Hepatocyte (in vitro differentiated cells): ENCODE data around the gene SLC7A14. TPM values are rescaled to one million over a fixed set of nuclear protein-coding genes. Genes with fewer than 3 reads are reported as not detected.

Experiments
- DNase-seq: peaks from one replicate; pipeline ENCODE4 v3.0.0-alpha.2; 2016; ENCODE audit warnings: low spot score
- H2AFZ ChIP-seq: fragments of 200-600 bp; sonication (generic); 2 replicates; pipeline ENCODE4 v1.6.0; 2016; ENCODE audit warnings: antibody characterized with exemption, mild to moderate bottlenecking
- H3K27ac ChIP-seq: fragments of 200-600 bp; sonication (generic); 2 replicates; pipeline ENCODE4 v1.5.1; 2016; ENCODE audit warnings: mild to moderate bottlenecking
- H3K27me3 ChIP-seq: fragments of 200-600 bp; sonication (generic); 2 replicates; pipeline ENCODE4 v1.6.1; 2016
- H3K36me3 ChIP-seq: fragments of 200-600 bp; sonication (generic); replicated peaks from 2 replicates; pipeline ENCODE4 v1.5.1; 2016; ENCODE audit warnings: low read depth; ENCODE audit not compliant: insufficient read depth
- H3K4me1 ChIP-seq: fragments of 200-600 bp; sonication (generic); 2 replicates; pipeline ENCODE4 v1.5.1; 2016; ENCODE audit warnings: mild to moderate bottlenecking, moderate library complexity; ENCODE audit not compliant: insufficient read depth
- H3K4me2 ChIP-seq: fragments of 200-600 bp; sonication (generic); 2 replicates; pipeline ENCODE4 v1.6.0; 2016
- H3K4me3 ChIP-seq: fragments of 200-600 bp; sonication (generic); 2 replicates; pipeline ENCODE4 v1.5.1; 2016; ENCODE audit warnings: mild to moderate bottlenecking
- H3K79me2 ChIP-seq: fragments of 200-600 bp; sonication (generic); 2 replicates; pipeline ENCODE4 v1.6.0; 2017; ENCODE audit warnings: mild to moderate bottlenecking
- H3K9me2 ChIP-seq: fragments of 200-600 bp; sonication (generic); replicated peaks from 2 replicates; pipeline ENCODE4 v1.6.0; 2017; ENCODE audit warnings: mild to moderate bottlenecking; ENCODE audit not compliant: insufficient read depth
- H3K9me3 ChIP-seq: fragments of 200-600 bp; sonication (generic); 2 replicates; pipeline ENCODE4 v1.5.1; 2016; ENCODE audit warnings: low read depth, mild to moderate bottlenecking
- H4K20me1 ChIP-seq: fragments of 200-600 bp; sonication (generic); 2 replicates; pipeline ENCODE4 v1.6.0; 2016; ENCODE audit warnings: mild to moderate bottlenecking; ENCODE audit not compliant: insufficient read depth, poor library complexity, severe bottlenecking
- CTCF ChIP-seq: fragments of 200-600 bp; sonication (generic); IDR thresholded peaks from 2 replicates; pipeline ENCODE4 v1.5.1; 2016; ENCODE audit warnings: antibody characterized with exemption, mild to moderate bottlenecking; ENCODE audit not compliant: poor library complexity
- EZH2 ChIP-seq: fragments of 200-600 bp; sonication (generic); IDR thresholded peaks from 2 replicates; pipeline ENCODE4 v1.6.1; 2016; ENCODE audit warnings: antibody characterized with exemption, mild to moderate bottlenecking, borderline replicate concordance
- EZH2phosphoT487 ChIP-seq: fragments of 200-600 bp; sonication (generic); IDR thresholded peaks from one replicate; pipeline ENCODE4 v1.6.1; 2018; ENCODE audit warnings: antibody characterized with exemption, mild to moderate bottlenecking, low read depth, moderate library complexity; ENCODE audit not compliant: unreplicated experiment, severe bottlenecking
- WGBS: methylation state at CpG from one replicate; pipeline ENCODE4 v1.1.6; 2016; ENCODE audit warnings: low lambda C conversion rate; ENCODE audit errors: missing lambda C conversion rate; 5-methylcytosine and 5-hydroxymethylcytosine counted together
- polyA plus RNA-seq: library from polyadenylated mRNA; unstranded; fragments of >200 nt; fragmentation: Nextera tagmentation; extraction: Ambion mirVana; gene quantifications from 2 replicates; pipeline ENCODE4 v1.2.1, GENCODE V29; 2016
- total RNA-seq: library from RNA; depleted of rRNA; stranded (reverse); fragments of >200 nt; gene quantifications from 2 replicates; pipeline ENCODE4 v1.2.3, GENCODE V29; 2014

Gene SLC7A14
- total and polyA plus RNA-seq, 2 experiments from 2014 or later = 0.10 TPM; not detected in 1

- TF ChIP-seq CTCF (no peak), EZH2phosphoT487 (no peak), EZH2 (no peak)
- H3K27ac ChIP-seq = no peak overlapping the region
- H2AFZ ChIP-seq = no peak overlapping the region
- H4K20me1 ChIP-seq = no peaks in the 10 kb centered on the region
- H3K4me2 ChIP-seq = no peak overlapping the region
- H3K9me2 ChIP-seq = no peaks in the 10 kb centered on the region
- H3K9me3 ChIP-seq = no peaks in the 10 kb centered on the region
- no peak for DNase-seq
- no peaks in the 10 kb centered on the region for H3K79me2 ChIP-seq
- H3K4me3 ChIP-seq = no peak overlapping the region
- no peaks in the 10 kb centered on the region for H3K4me1 ChIP-seq
- H3K27me3 ChIP-seq = no peaks in the 10 kb centered on the region
- no peaks in the 10 kb centered on the region for H3K36me3 ChIP-seq
These were observed 142.9 kb downstream of the SLC7A14 start for GRCh38 chr3:170442947-170443346.

GRCh38 chr3:170441412-170441811 lies 144.5 kb downstream of the SLC7A14 start:
- Histone ChIP-seq H3K4me2 (no peak overlapping the region), H3K27me3 (no peaks in the 10 kb centered on the region), H4K20me1 (no peaks in the 10 kb centered on the region), H3K36me3 (no peaks in the 10 kb centered on the region), H3K9me2 (no peaks in the 10 kb centered on the region), H2AFZ (no peak overlapping the region), H3K27ac (no peak overlapping the region), H3K4me3 (no peak overlapping the region), H3K9me3 (no peaks in the 10 kb centered on the region), H3K79me2 (no peaks in the 10 kb centered on the region), H3K4me1 (no peaks in the 10 kb centered on the region)
- no peak for DNase-seq
- TF ChIP-seq EZH2 (no peak), CTCF (no peak), EZH2phosphoT487 (no peak)
- WGBS = 95% methylated on average over 4 of the region's 4 CpGs

- DNase-seq = no peak
- H3K27me3 ChIP-seq = no peaks in the 10 kb centered on the region
- no peaks in the 10 kb centered on the region for H4K20me1 ChIP-seq
- H3K4me1 ChIP-seq = no peaks in the 10 kb centered on the region
- no peaks in the 10 kb centered on the region for H3K9me3 ChIP-seq
- H3K36me3 ChIP-seq = no peaks in the 10 kb centered on the region
- TF ChIP-seq EZH2 = no peak
- TF ChIP-seq CTCF = no peak
- TF ChIP-seq EZH2phosphoT487 = no peak
- H2AFZ ChIP-seq = no peak overlapping the region
- no peak overlapping the region for H3K4me2 ChIP-seq
- no peak overlapping the region for H3K4me3 ChIP-seq
- WGBS = 100% methylated on average over 2 of the region's 2 CpGs
- no peaks in the 10 kb centered on the region for H3K9me2 ChIP-seq
- no peak overlapping the region for H3K27ac ChIP-seq
- no peaks in the 10 kb centered on the region for H3K79me2 ChIP-seq
These were observed 145.5 kb downstream of the SLC7A14 start for GRCh38 chr3:170440344-170440743.

- no peaks in the 10 kb centered on the region for H3K79me2 ChIP-seq
- H3K4me2 ChIP-seq = no peak overlapping the region
- no peaks in the 10 kb centered on the region for H3K36me3 ChIP-seq
- H3K27me3 ChIP-seq = no peaks in the 10 kb centered on the region
- no peaks in the 10 kb centered on the region for H3K4me1 ChIP-seq
- H3K4me3 ChIP-seq = no peak overlapping the region
- 93% methylated on average over 1 of the region's 1 CpG for WGBS
- no peaks in the 10 kb centered on the region for H3K9me3 ChIP-seq
- H3K27ac ChIP-seq = no peak overlapping the region
- TF ChIP-seq EZH2phosphoT487 (no peak), EZH2 (no peak), CTCF (no peak)
- H3K9me2 ChIP-seq = no peaks in the 10 kb centered on the region
- no peak for DNase-seq
- H4K20me1 ChIP-seq = no peaks in the 10 kb centered on the region
- H2AFZ ChIP-seq = no peak overlapping the region
These were observed 147.0 kb downstream of the SLC7A14 start for GRCh38 chr3:170438836-170439235.
